PC-9 (cell line): ENCODE data around the gene CYP2R1. TPM values are rescaled to one million over a fixed set of nuclear protein-coding genes. Genes with fewer than 3 reads are reported as not detected.

Source experiments
- BruUV-seq: library from RNA; stranded (reverse); fragments of 400-500 nt; replicated peaks from 2 replicates; lab custom pipeline; 2021; lab: Mats Ljungman, UMichigan
- CTCF ChIA-PET: fragments of 300-600 bp; sonication (Branson Sonifier 250); formaldehyde crosslinking; loops from one replicate; lab custom pipeline; 2022; ENCODE audit warnings: antibody characterized with exemption; lab: Charles Lee
- POLR2A ChIA-PET: fragments of 300-600 bp; sonication (Branson Sonifier 250); formaldehyde crosslinking; loops from one replicate; lab custom pipeline; 2022; ENCODE audit warnings: antibody characterized with exemption; ENCODE audit not compliant: unreplicated experiment; lab: Charles Lee
- DNase-seq, 2 experiments: peaks; one replicate each; pipeline versions ENCODE4 v3.0.0 to v3.0.0-alpha.2; 2015 to 2022; ENCODE audit warnings: mixed read lengths in 1 of 2
- H2AFZ ChIP-seq: fragments of 200-600 bp; sonication (generic); 2 replicates; pipeline ENCODE4 v1.8.1; 2017; ENCODE audit warnings: antibody characterized with exemption
- H3F3A ChIP-seq: fragments of 200-600 bp; sonication (generic); 2 replicates; pipeline ENCODE4 v1.8.1; 2017; ENCODE audit warnings: antibody characterized with exemption, mild to moderate bottlenecking, low read depth; ENCODE audit not compliant: insufficient read depth
- H3K27ac ChIP-seq: fragments of 200-600 bp; sonication (generic); 2 replicates; pipeline ENCODE4 v1.6.1; 2016; ENCODE audit warnings: mixed run types
- H3K27me3 ChIP-seq: fragments of 200-600 bp; sonication (generic); 2 replicates; pipeline ENCODE4 v1.6.1; 2016; ENCODE audit warnings: low read depth, mixed run types; ENCODE audit not compliant: insufficient read depth
- H3K36me3 ChIP-seq: fragments of 200-600 bp; sonication (generic); 2 replicates; pipeline ENCODE4 v1.6.1; 2016; ENCODE audit warnings: low read depth, mixed run types
- H3K4me1 ChIP-seq: fragments of 200-600 bp; sonication (generic); replicated peaks from 2 replicates; pipeline ENCODE4 v1.6.1; 2016; ENCODE audit warnings: mixed run types; ENCODE audit not compliant: insufficient read depth
- H3K4me2 ChIP-seq: fragments of 200-600 bp; sonication (generic); 2 replicates; pipeline ENCODE4 v1.6.1; 2017; ENCODE audit warnings: mixed run types
- H3K4me3 ChIP-seq: fragments of 200-600 bp; sonication (generic); 2 replicates; pipeline ENCODE4 v1.6.1; 2016; ENCODE audit warnings: mixed run types
- H3K79me2 ChIP-seq: fragments of 200-600 bp; sonication (generic); 2 replicates; pipeline ENCODE4 v1.6.1; 2017; ENCODE audit warnings: low read depth, mixed run types
- H3K9me2 ChIP-seq: fragments of 200-600 bp; sonication (generic); 2 replicates; pipeline ENCODE4 v1.8.1; 2017; ENCODE audit warnings: mild to moderate bottlenecking; ENCODE audit not compliant: insufficient read depth
- H3K9me3 ChIP-seq: fragments of 200-600 bp; sonication (generic); 2 replicates; pipeline ENCODE4 v1.8.1; 2016; ENCODE audit warnings: low read depth; ENCODE audit not compliant: insufficient read depth
- H4K20me1 ChIP-seq: fragments of 200-600 bp; sonication (generic); 2 replicates; pipeline ENCODE4 v1.8.1; 2017; ENCODE audit not compliant: insufficient read depth
- EZH2 ChIP-seq: fragments of 200-600 bp; sonication (generic); IDR thresholded peaks from 2 replicates; pipeline ENCODE4 v1.8.0; 2017; ENCODE audit warnings: antibody characterized with exemption, low read depth
- intact Hi-C: fragments of 100-400 bp; cut with micrococcal nuclease; formaldehyde crosslinking; loops from one replicate; pipeline ENCODE4 v1.10.0; 2022; ENCODE audit not compliant: unreplicated experiment
- total RNA-seq: library from RNA; stranded (reverse); gene quantifications from 2 replicates; pipeline ENCODE4 v1.2.3, GENCODE V29; 2021
- TF ChIP-seq, protein P1 (sequence below): fragments of 200-600 bp; sonication (generic); conservative IDR thresholded peaks from 2 replicates; pipeline ENCODE4 v1.6.1; 2017; ENCODE audit warnings: mixed run types, antibody characterized with exemption, mild to moderate bottlenecking, moderate library complexity

Gene CYP2R1
- total RNA-seq, 1 experiment from 2014 or later = 7.2 TPM

DNA sequence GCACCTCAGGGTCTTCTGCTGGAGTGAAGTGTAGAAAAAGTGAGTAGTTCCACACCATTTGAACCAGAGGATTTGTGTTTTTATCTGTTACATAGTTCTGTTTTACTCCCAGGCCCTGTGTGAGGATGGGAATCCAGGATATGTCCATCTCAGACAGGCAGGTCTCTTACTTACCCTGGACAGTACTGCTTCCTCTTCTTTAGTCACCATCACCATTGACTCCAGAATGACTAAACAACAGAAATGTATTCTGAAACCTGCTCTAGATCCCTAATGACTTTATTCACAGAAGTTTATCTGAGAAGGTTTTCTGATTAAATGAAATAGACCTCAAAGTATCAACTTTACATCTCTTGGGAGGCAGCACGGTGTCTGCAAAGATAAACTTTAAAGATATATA is 33.6 kb downstream of the CYP2R1 start:
- Histone ChIP-seq H3K4me2 (no peak overlapping the region), H3K4me1 (no peaks in the 10 kb centered on the region), H3K27me3 (no peaks in the 10 kb centered on the region), H3F3A (no peaks in the 10 kb centered on the region), H3K36me3 (no peaks in the 10 kb centered on the region), H2AFZ (no peak overlapping the region), H3K9me3 (no peaks in the 10 kb centered on the region), H3K79me2 (no peaks in the 10 kb centered on the region), H4K20me1 (no peaks in the 10 kb centered on the region), H3K4me3 (no peak overlapping the region), H3K27ac (no peak overlapping the region), H3K9me2 (no peaks in the 10 kb centered on the region)
- intact Hi-C loops = no loop called here
- DNase-seq = no peak
- TF ChIP-seq, protein P1, sequence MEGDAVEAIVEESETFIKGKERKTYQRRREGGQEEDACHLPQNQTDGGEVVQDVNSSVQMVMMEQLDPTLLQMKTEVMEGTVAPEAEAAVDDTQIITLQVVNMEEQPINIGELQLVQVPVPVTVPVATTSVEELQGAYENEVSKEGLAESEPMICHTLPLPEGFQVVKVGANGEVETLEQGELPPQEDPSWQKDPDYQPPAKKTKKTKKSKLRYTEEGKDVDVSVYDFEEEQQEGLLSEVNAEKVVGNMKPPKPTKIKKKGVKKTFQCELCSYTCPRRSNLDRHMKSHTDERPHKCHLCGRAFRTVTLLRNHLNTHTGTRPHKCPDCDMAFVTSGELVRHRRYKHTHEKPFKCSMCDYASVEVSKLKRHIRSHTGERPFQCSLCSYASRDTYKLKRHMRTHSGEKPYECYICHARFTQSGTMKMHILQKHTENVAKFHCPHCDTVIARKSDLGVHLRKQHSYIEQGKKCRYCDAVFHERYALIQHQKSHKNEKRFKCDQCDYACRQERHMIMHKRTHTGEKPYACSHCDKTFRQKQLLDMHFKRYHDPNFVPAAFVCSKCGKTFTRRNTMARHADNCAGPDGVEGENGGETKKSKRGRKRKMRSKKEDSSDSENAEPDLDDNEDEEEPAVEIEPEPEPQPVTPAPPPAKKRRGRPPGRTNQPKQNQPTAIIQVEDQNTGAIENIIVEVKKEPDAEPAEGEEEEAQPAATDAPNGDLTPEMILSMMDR = no peak
- TF ChIP-seq EZH2 = no peak
- POLR2A ChIA-PET = no interaction called here
- BruUV-seq = no TSS peak
- CTCF ChIA-PET = no interaction called here

DNA sequence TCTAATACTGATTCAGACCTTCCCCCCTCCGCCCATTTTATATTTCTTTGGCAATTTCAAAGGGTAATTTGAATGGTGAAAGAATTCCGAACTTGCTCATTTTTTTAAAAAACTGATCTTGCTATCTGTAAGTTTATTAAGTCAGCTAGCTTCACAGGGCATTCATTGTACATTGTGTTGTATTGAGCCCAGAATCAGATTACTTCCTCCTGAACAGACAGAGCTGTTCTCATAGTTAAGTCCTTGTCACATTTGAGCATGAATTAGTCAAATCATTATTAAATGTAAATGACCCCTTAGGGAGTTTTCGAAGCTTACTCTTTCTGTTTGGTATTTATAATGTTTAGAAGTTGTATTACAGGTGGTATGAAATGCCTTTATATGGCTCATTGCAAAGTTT is 34.4 kb downstream of the CYP2R1 start:
- Histone ChIP-seq H3K4me1 (no peaks in the 10 kb centered on the region), H3K79me2 (no peaks in the 10 kb centered on the region), H2AFZ (no peak overlapping the region), H3K9me2 (no peaks in the 10 kb centered on the region), H3K27ac (no peak overlapping the region), H4K20me1 (no peaks in the 10 kb centered on the region), H3K4me3 (no peak overlapping the region), H3K4me2 (no peak overlapping the region), H3K27me3 (no peaks in the 10 kb centered on the region), H3K9me3 (no peaks in the 10 kb centered on the region), H3K36me3 (no peaks in the 10 kb centered on the region), H3F3A (no peaks in the 10 kb centered on the region)
- intact Hi-C loops = no loop called here
- ChIA-PET CTCF (no interaction called here), POLR2A (no interaction called here)
- TF ChIP-seq, protein P1 = no peak
- no peak for TF ChIP-seq EZH2
- DNase-seq = no peak
- BruUV-seq = no TSS peak

DNA sequence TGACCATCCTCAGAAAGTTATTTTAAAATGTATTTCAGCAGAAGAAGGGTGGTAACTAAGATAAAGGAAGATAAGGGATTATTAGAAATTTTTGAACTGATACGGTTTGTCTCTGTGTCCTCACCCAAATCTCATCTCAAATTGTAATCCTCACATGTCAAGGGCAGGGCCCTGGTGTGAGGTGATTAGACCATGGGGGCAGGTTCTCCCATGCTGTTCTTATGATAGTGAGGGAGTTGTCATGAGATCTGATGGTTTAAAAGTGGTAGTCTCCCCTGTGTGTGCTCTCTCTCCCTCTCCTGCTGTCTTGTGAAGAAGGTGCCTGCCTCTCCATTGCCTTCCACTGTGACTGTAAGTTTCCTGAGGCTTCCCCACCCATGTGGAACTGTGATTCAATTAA is 36.1 kb downstream of the CYP2R1 start:
- ChIA-PET CTCF (no interaction called here), POLR2A (no interaction called here)
- H4K20me1 ChIP-seq = no peaks in the 10 kb centered on the region
- no peak overlapping the region for H3K27ac ChIP-seq
- no peaks in the 10 kb centered on the region for H3F3A ChIP-seq
- BruUV-seq = no TSS peak
- no peaks in the 10 kb centered on the region for H3K4me1 ChIP-seq
- no peaks in the 10 kb centered on the region for H3K79me2 ChIP-seq
- no peak overlapping the region for H2AFZ ChIP-seq
- intact Hi-C loops = no loop called here
- H3K36me3 ChIP-seq = no peaks in the 10 kb centered on the region
- H3K4me3 ChIP-seq = no peak overlapping the region
- H3K4me2 ChIP-seq = no peak overlapping the region
- TF ChIP-seq EZH2 = no peak
- TF ChIP-seq, protein P1 = no peak
- no peaks in the 10 kb centered on the region for H3K27me3 ChIP-seq
- H3K9me3 ChIP-seq = no peaks in the 10 kb centered on the region
- H3K9me2 ChIP-seq = no peaks in the 10 kb centered on the region
- no peak for DNase-seq
